Ishikawa (cell line): ENCODE results near the gene COL16A1.

Experiments used
- CEBPB ChIP-seq: IDR thresholded peaks from 2 replicates; pipeline ENCODE4 v1.6.1; 2012
- CREB1 ChIP-seq: IDR thresholded peaks from 2 replicates; pipeline ENCODE4 v1.6.1; 2012; ENCODE audit warnings: low read depth
- EGR1 ChIP-seq: IDR thresholded peaks from 2 replicates; pipeline ENCODE4 v1.6.1; 2012
- EP300 ChIP-seq: IDR thresholded peaks from 2 replicates; pipeline ENCODE4 v1.6.1; 2012; ENCODE audit warnings: borderline replicate concordance
- FOXM1 ChIP-seq: IDR thresholded peaks from 2 replicates; pipeline ENCODE4 v1.6.1; 2012; ENCODE audit warnings: low read depth, borderline replicate concordance
- NFIC ChIP-seq: IDR thresholded peaks from 2 replicates; pipeline ENCODE4 v1.6.1; 2012
- RAD21 ChIP-seq: IDR thresholded peaks from 2 replicates; pipeline ENCODE4 v1.6.1; 2012; ENCODE audit warnings: low read depth
- TAF1 ChIP-seq: IDR thresholded peaks from 2 replicates; pipeline ENCODE4 v1.6.1; 2012; ENCODE audit warnings: low read depth, mild to moderate bottlenecking
- TCF12 ChIP-seq: IDR thresholded peaks from 2 replicates; pipeline ENCODE4 v1.6.1; 2012; ENCODE audit warnings: low read depth
- TEAD4 ChIP-seq: IDR thresholded peaks from 2 replicates; pipeline ENCODE4 v1.6.1; 2012
- YY1 ChIP-seq: IDR thresholded peaks from 2 replicates; pipeline ENCODE4 v1.6.1; 2012; ENCODE audit warnings: low read depth
- ZBTB7A ChIP-seq: IDR thresholded peaks from 2 replicates; pipeline ENCODE4 v1.6.1; 2012; ENCODE audit warnings: low read depth
- TF ChIP-seq, protein P1 (sequence below): IDR thresholded peaks from 2 replicates; pipeline ENCODE4 v1.6.1; 2012
- TF ChIP-seq, protein P2 (sequence below): IDR thresholded peaks from 2 replicates; pipeline ENCODE4 v1.6.1; 2012; ENCODE audit warnings: low read depth, mild to moderate bottlenecking
- TF ChIP-seq, protein P3 (sequence below): IDR thresholded peaks from 2 replicates; pipeline ENCODE4 v1.6.1; 2012

Gene COL16A1

DNA sequence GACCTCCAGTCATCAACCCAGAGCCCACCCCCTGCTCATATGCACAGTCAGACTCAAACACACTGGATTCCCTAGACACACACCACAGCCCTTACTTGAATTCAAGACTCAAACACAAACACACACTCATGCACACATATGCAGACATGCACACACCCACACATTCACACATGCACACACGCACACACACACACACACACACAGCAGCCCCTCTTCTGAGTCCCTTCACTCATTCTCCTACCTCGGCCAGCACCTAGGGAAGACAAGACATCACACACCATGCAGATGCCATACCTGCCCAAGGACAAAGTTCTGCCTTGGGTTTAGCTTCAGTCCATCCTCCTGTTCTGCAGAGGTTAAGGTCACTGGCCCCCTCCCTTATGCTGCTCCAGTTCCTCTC is 87.9 kb downstream of the COL16A1 start:
- no peak for TF ChIP-seq RAD21
- TF ChIP-seq, protein P1, sequence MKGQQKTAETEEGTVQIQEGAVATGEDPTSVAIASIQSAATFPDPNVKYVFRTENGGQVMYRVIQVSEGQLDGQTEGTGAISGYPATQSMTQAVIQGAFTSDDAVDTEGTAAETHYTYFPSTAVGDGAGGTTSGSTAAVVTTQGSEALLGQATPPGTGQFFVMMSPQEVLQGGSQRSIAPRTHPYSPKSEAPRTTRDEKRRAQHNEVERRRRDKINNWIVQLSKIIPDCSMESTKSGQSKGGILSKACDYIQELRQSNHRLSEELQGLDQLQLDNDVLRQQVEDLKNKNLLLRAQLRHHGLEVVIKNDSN, result no peak
- no peak for TF ChIP-seq ZBTB7A
- TF ChIP-seq, protein P2, sequence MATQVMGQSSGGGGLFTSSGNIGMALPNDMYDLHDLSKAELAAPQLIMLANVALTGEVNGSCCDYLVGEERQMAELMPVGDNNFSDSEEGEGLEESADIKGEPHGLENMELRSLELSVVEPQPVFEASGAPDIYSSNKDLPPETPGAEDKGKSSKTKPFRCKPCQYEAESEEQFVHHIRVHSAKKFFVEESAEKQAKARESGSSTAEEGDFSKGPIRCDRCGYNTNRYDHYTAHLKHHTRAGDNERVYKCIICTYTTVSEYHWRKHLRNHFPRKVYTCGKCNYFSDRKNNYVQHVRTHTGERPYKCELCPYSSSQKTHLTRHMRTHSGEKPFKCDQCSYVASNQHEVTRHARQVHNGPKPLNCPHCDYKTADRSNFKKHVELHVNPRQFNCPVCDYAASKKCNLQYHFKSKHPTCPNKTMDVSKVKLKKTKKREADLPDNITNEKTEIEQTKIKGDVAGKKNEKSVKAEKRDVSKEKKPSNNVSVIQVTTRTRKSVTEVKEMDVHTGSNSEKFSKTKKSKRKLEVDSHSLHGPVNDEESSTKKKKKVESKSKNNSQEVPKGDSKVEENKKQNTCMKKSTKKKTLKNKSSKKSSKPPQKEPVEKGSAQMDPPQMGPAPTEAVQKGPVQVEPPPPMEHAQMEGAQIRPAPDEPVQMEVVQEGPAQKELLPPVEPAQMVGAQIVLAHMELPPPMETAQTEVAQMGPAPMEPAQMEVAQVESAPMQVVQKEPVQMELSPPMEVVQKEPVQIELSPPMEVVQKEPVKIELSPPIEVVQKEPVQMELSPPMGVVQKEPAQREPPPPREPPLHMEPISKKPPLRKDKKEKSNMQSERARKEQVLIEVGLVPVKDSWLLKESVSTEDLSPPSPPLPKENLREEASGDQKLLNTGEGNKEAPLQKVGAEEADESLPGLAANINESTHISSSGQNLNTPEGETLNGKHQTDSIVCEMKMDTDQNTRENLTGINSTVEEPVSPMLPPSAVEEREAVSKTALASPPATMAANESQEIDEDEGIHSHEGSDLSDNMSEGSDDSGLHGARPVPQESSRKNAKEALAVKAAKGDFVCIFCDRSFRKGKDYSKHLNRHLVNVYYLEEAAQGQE, result no peak
- TF ChIP-seq, protein P3, sequence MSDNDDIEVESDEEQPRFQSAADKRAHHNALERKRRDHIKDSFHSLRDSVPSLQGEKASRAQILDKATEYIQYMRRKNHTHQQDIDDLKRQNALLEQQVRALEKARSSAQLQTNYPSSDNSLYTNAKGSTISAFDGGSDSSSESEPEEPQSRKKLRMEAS, result no peak
- TF ChIP-seq EP300, result no peak
- no peak for TF ChIP-seq YY1
- TF ChIP-seq CEBPB, result no peak
- no peak for TF ChIP-seq TCF12
- TF ChIP-seq NFIC, result no peak
- no peak for TF ChIP-seq CREB1
- no peak for TF ChIP-seq TAF1
- no peak for TF ChIP-seq FOXM1
- TF ChIP-seq EGR1, result no peak
- TF ChIP-seq TEAD4, result no peak

DNA sequence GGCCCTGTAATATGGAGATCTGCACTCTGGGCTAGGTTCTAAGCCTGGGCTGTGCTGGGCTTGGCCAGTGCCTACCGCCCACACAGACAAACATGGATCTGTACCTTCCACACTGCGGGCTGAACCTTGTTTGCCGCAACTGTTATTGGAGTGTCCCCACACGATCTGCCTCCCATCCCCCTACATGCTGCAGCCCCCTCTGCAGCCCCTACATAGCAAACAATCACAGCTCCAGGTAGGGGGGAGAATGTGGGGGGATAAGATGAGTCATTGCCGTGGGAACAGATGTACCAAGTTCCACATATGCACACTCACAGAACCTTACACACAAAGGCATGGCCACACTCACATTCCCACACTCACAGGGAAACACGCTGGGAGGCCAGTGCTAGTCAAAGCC is 88.4 kb downstream of the COL16A1 start:
- TF ChIP-seq FOXM1 (no peak), RAD21 (no peak), TAF1 (no peak), EP300 (no peak), YY1 (no peak), NFIC (no peak), ZBTB7A (no peak), EGR1 (no peak), TCF12 (no peak), TEAD4 (no peak)
- TF ChIP-seq, protein P3, result no peak
- TF ChIP-seq, protein P1, result no peak

DNA sequence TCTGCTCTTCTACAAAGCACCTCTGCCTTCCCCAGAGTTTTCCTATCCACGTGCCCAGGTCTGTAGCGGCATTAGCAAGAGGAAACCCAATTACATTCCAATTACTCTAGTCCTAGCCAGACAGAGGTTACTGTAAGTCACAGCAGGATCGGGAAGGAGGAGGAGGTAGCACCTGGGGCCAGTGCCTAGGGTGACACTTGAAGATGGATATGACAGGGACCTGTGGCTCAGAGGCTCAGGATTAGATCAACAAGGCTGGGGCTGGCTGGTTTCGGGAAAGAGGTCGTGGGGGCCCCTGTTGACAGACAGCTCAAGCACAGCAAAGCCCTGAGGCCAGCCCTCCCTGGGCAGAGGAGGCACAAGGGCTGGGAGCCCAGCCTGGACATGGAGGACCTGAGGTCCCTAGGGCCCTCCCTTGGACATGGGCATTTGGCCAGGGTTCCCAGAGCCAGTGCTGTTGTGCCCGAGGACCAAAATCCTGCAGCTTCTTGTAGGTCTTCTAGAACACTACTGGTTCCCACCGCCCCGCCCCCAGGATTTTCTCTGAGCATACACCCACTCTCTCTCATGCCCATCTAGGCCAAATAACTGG is 89.3 kb downstream of the COL16A1 start:
- no peak for TF ChIP-seq ZBTB7A

DNA sequence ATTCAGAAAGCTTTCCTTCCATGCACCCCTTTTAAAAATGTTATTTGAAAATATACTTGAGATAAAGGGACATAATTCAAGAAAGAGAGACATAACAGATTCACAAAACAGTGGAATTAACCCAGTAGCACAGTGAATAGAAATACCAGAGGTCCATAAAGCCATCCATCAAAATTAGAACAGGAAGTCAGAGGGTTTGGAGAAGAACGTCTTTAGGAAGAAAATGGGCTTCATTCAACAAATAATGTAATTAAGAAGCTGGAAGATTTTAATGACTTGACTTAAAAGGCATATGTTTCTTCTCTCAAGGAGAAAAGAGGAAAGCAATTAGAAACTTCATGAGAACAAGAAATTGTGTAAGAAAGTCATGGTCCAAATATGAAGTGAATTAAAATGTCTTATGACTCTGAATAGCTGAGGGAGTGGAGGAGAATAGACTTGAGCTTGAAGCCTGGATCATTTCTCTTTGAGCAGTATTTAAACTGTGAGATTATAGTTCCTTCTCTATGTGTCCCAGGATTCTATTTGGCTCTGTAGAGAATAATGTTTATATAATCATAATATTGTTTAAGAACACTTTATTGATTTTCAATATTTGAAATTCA is 94.2 kb downstream of the COL16A1 start:
- TF ChIP-seq NFIC, result no peak
- TF ChIP-seq EP300, result no peak
- no peak for TF ChIP-seq RAD21
- TF ChIP-seq TEAD4, result no peak
- no peak for TF ChIP-seq TAF1
- TF ChIP-seq, protein P3, result no peak
- TF ChIP-seq, protein P1, result no peak
- TF ChIP-seq, protein P2, result no peak
- no peak for TF ChIP-seq TCF12
- no peak for TF ChIP-seq EGR1
- no peak for TF ChIP-seq FOXM1
- TF ChIP-seq YY1, result no peak
- TF ChIP-seq CEBPB, result no peak
- TF ChIP-seq CREB1, result no peak
- no peak for TF ChIP-seq ZBTB7A

DNA sequence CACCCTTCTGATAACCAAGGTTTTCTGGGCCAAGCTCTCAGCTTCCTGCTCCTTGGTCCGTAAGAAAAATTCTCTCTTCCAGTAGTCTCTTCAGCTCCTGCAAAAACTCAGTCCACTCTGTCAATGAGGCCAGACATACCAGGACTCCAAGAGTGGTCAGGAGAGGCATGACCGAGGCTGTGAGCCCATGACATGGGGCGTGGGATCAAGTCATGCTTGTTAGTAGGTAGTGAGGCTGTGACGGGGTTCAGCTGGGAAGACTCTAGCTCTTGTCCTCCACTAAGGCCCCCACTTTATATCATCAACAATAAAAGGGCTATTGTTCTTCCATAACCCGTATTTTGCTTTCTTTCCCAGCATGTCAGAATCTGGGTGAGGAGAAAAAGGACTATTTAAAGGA is 96.5 kb downstream of the COL16A1 start:
- no peak for TF ChIP-seq TAF1
